SKM-1 treated with dmso at 0.1 percent for 144 hours (cell line): ENCODE data around the gene OTOGL.
"Not testable (repeated sequence)": the region's sequence is repeated elsewhere in the genome, so short reads cannot be mapped to it uniquely, and the experiment has no call there.

ENCODE experiments used
- DNase-seq: peaks from one replicate; lab custom pipeline; 2025; ENCODE audit not compliant: unreplicated experiment; lab: John Stamatoyannopoulos, UW

The OTOGL gene

GRCh38 chr12:80184926-80185325, 85.6 kb downstream of the OTOGL start:
- no peak for DNase-seq

- DNase-seq = peak; percentile 13
Measured at GRCh38 chr12:80186727-80187217, 87.4 kb downstream of the OTOGL start.

- DNase-seq = no peak
Measured at GRCh38 chr12:80187660-80188090, 88.3 kb downstream of the OTOGL start.

- DNase-seq = no peak
Measured at GRCh38 chr12:80188576-80188975, 89.2 kb downstream of the OTOGL start.

- DNase-seq = no peak
Measured at GRCh38 chr12:80189241-80189640, 89.9 kb downstream of the OTOGL start.

GRCh38 chr12:80190001-80190400, 90.7 kb downstream of the OTOGL start:
- no peak for DNase-seq

GRCh38 chr12:80192087-80192486, 92.8 kb downstream of the OTOGL start:
- no peak for DNase-seq

- no peak for DNase-seq
Measured at GRCh38 chr12:80193865-80194264, 94.5 kb downstream of the OTOGL start.

- DNase-seq = no peak
Measured at GRCh38 chr12:80195074-80195726, 95.9 kb downstream of the OTOGL start.

GRCh38 chr12:80195737-80196136, 96.4 kb downstream of the OTOGL start:
- no peak for DNase-seq

- no peak for DNase-seq
Measured at GRCh38 chr12:80196419-80196818, 97.1 kb downstream of the OTOGL start.

GRCh38 chr12:80198782-80199337, 99.5 kb downstream of the OTOGL start:
- DNase-seq = no peak

- no peak for DNase-seq
Measured at GRCh38 chr12:80199931-80200330, 100.6 kb downstream of the OTOGL start.

- DNase-seq = no peak
Measured at GRCh38 chr12:80200414-80200813, 101.1 kb downstream of the OTOGL start.

- DNase-seq = no peak
Measured at GRCh38 chr12:80201908-80202307, 102.6 kb downstream of the OTOGL start.

- DNase-seq = no peak
Measured at GRCh38 chr12:80205960-80206359, 106.6 kb downstream of the OTOGL start.

- DNase-seq = no peak
Measured at GRCh38 chr12:80208071-80208470, 108.7 kb downstream of the OTOGL start.

- DNase-seq = no peak
Measured at GRCh38 chr12:80211671-80212070, 112.3 kb downstream of the OTOGL start.

- no peak for DNase-seq
Measured at GRCh38 chr12:80212938-80213645, 113.8 kb downstream of the OTOGL start.

GRCh38 chr12:80213871-80214270, 114.5 kb downstream of the OTOGL start:
- DNase-seq = no peak

GRCh38 chr12:80217011-80217535, 117.7 kb downstream of the OTOGL start:
- no peak for DNase-seq

GRCh38 chr12:80218925-80219324, 119.6 kb downstream of the OTOGL start:
- DNase-seq = not testable (repeated sequence)
